HK-2 (cell line): ENCODE results near the gene WDR59.
"Not testable (repeated sequence)": the region's sequence is repeated elsewhere in the genome, so short reads cannot be mapped to it uniquely, and the experiment has no call there.

Experiments
- DNase-seq: peaks from one replicate; pipeline ENCODE4 v3.0.0-alpha.2; 2018; ENCODE audit not compliant: unreplicated experiment

The WDR59 gene

DNA sequence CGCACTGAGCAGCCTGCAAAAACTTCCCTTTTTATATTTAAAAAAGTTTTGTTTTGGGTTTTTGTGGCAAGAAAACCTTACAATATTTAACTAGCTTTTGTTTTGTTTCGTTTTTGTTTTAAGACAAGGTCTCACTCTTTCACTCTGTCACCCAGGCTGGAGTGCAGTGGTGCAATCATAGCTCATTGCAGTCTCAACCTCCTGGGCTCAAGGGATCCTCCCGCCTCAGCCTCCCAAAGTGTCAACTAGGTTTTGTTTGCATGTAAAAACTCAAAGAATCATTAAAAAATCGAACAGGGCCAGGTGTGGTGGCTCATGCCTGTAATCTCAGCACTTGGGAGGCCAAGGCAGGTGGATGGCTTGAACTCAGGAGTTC lies 132.4 kb downstream of the WDR59 start:
- DNase-seq: no peak

GRCh38 chr16:74850027-74850426 lies 134.9 kb downstream of the WDR59 start:
- DNase-seq: no peak

GRCh38 chr16:74847202-74847601 lies 137.7 kb downstream of the WDR59 start:
- no peak for DNase-seq

DNA sequence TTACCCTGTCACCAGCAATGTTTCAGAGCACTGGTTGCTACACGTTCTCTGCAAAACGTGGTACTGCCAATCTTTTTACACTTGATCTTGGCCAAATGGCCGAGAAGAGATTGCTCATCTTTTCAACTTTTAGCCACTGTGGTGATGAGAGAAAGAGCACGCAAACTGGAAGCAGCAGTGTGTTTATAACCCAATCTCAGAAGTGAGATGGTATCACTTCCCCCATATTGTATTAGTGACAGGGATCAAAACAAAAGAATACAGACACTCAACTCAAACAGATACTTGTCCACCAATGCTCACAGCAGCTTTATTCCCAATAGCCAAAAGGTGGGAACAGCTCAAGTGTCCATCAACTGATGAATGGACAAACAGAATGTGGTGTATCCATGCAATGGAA lies 138.2 kb downstream of the WDR59 start:
- DNase-seq: no peak

DNA sequence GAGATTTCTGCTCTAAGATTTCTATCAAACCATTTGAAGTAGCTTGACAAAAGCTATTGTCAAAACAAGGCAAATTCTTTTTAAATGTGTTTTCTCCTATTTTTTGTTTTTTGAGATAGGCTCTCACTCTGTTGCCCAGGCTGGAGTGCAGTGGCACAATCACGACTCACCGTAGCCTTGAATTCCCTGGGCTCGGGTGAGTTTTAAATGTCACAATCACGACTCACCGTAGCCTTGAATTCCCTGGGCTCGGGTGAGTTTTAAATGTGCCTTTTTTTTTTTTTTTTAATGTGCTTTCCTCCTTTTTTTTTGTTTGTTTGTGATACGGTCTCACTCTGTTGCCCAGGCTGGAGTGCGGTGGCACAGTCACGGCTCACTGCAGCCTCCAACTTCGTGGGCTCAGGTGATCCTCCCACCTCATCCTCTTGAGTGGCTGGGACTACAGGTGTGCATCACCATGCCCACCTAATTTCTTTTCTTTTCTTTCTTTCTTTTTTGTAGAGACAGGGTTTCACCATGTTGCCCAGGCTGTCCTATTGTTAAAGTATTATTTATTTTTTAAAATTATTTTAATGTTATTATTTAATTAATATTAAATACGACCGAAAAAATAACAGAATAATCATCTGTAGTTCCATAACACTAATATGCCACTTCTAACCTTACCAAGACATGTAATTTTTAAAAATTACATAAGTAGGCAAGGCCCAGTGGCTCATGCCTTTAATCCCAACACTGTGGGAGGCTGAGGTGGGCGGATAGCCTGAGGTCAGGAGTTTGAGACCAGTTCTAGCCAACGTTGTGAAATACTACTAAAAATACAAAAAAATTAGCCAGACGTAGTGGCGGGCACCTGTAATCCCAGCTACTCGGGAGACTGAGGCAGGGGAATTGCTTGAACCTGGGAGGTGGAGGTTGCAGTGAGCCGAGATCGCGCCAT lies 140.6 kb downstream of the WDR59 start:
- DNase-seq: no peak

GRCh38 chr16:74843381-74844035 lies 141.4 kb downstream of the WDR59 start:
- DNase-seq: not testable (repeated sequence)

DNA sequence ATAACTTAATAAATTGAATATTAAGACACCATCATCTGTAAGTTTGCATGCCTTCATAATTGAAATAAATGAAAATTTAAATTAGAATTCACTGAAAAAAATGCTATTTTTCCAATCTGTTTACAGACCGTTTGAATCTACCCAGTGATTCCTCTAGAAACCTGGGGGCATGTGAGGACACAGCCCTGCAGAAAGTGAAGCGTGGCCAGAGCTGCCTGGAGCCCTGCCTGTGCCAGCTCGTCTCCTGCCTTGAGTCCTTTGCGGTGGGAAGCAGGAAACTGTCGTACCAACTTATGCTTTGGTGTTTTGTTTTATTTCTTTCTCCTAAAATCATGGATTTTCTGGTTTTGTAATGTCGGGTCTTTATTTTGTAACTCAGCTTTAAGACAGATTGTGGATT lies 142.5 kb downstream of the WDR59 start:
- no peak for DNase-seq

DNA sequence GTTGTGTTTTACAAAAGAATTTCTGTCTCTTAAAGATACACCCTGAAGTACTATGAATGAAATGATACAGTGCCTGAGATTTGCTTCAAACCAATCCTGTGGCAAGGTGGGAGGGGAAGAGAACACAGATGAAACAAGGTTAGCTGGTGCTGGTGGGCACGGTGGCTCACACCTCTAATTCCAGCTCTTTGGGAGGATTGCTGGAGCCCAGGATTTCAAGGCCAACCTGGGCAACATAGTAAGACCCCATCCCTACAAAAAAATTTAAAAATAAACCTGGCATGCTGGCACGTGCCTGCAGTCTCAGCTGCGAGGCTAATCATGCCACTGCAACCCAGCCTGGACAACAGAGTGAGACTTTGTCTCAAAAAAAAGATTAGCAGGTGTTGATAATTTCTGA lies 143.0 kb downstream of the WDR59 start:
- DNase-seq: no peak

GRCh38 chr16:74841469-74841868 lies 143.5 kb downstream of the WDR59 start:
- DNase-seq: no peak

DNA sequence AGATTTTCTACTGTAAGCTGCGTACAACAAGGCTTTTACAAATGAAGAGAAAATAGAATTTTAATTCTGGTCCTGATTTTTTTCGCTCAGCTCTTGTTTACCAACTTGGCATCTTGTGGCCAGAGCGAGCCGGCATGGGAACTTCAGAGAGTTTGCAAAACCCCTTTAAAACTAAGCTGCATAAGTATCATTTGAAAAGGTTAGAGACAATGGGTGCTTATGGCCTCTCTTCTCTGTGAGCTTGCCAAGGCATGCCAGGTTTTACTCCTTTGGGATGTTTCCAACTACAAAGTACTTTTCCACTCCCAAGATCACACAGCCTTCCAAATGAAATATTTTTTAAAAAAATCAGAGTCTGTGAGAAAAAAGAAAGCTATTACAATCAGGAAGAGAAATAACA lies 147.9 kb downstream of the WDR59 start:
- no peak for DNase-seq

- DNase-seq: no peak
Observed at GRCh38 chr16:74836111-74836671, 148.7 kb downstream of the WDR59 start.

DNA sequence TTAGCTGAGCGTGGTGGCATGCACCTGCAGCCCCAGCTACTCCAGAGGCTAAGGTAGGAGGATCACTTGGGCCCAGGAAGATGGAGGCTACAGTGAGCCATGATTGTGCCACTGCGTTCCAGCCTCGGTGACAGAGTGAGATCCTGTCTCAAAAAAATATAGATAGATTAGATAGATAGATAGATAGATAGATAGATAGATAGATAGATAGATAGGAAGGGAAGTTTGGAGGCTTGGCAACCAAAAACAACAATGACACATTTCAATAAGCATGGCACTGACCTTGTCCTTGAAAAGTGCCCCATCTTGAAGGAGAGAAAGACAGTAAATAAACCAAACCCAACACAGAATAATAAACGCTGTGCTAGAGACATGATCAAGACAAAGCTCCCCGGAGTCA lies 152.7 kb downstream of the WDR59 start:
- DNase-seq: no peak

GRCh38 chr16:74831467-74831866 lies 153.5 kb downstream of the WDR59 start:
- no peak for DNase-seq

DNA sequence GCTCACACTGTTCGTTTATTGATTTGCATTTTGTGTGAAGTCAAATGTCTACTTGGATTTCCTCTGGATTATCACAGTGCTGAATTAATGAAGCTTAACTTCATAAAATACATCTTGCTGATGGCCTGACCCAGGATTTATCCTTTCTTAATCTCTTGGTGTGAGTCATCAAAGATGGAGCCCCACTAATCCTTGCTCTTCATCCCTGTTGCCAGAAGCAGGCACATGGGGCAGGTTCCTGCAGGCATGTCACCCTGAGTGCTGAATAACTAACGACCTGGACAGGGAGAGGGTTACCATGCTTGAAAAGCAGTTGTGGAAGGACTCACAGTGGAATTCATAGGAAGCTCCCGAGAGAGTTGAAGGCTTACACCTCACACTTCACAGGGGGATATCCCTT lies 154.3 kb downstream of the WDR59 start:
- no peak for DNase-seq

GRCh38 chr16:74829637-74830036 lies 155.3 kb downstream of the WDR59 start:
- DNase-seq: no peak

GRCh38 chr16:74825941-74826340 lies 159.0 kb downstream of the WDR59 start:
- no peak for DNase-seq

DNA sequence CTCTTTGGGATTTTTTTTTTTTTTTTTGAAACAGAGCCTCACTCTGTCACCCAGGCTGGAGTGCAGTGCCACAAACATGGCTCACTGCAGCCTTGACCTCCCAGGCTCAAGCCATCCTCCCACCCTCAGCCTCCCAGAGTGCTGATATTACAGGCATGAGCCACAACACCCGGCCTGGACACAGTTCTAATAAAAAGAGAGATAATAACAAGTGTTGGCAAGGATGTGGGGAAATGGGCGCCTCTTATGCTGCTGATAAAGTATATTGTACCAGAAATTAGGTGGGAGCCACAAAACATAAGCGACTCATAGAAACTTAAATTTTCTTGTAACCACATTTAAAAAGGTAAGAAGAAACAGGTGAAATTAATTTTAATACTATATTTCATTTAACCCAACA lies 159.9 kb downstream of the WDR59 start:
- DNase-seq: no peak
